Mesenchymal stem cell (in vitro differentiated cells and primary cell): ENCODE measurements around the gene PLP1.

ENCODE experiments used
- DNase-seq: peaks from one replicate; pipeline ENCODE4 v3.0.0-alpha.2; 2013
- H2AFZ ChIP-seq: one replicate; pipeline ENCODE4 v1.6.1; 2013; ENCODE audit warnings: low read depth, mild to moderate bottlenecking, control low read depth, inconsistent platforms, low read length, moderate library complexity
- H2AK5ac ChIP-seq: 2 replicates; pipeline ENCODE4 v1.6.1; 2013; ENCODE audit warnings: low read length, moderate library complexity, mild to moderate bottlenecking, inconsistent platforms; ENCODE audit not compliant: severe bottlenecking
- H2BK120ac ChIP-seq: one replicate; pipeline ENCODE4 v1.6.1; 2013; ENCODE audit warnings: low read depth, mild to moderate bottlenecking, inconsistent platforms, low read length, moderate library complexity
- H2BK12ac ChIP-seq, 2 experiments: one replicate each; pipeline ENCODE4 v1.6.1; 2013; ENCODE audit warnings: inconsistent platforms in 2 of 2, low read length in 2 of 2, mild to moderate bottlenecking in 2 of 2, moderate library complexity in 2 of 2, control low read depth in 1 of 2
- H2BK15ac ChIP-seq: one replicate; pipeline ENCODE4 v1.6.1; 2013; ENCODE audit warnings: mild to moderate bottlenecking, low read depth, inconsistent platforms; ENCODE audit not compliant: poor library complexity, severe bottlenecking
- H2BK5ac ChIP-seq: 2 replicates; pipeline ENCODE4 v1.6.1; 2013; ENCODE audit warnings: low read depth, mild to moderate bottlenecking, low read length, control low read depth, inconsistent platforms; ENCODE audit not compliant: poor library complexity, severe bottlenecking
- H3K14ac ChIP-seq, 2 experiments: one replicate each; pipeline ENCODE4 v1.6.1; 2013; ENCODE audit warnings: inconsistent platforms in 2 of 2, low read length in 2 of 2, control low read depth in 1 of 2, mild to moderate bottlenecking in 1 of 2, moderate library complexity in 1 of 2
- H3K18ac ChIP-seq, 2 experiments: one replicate each; pipeline ENCODE4 v1.6.1; 2013; ENCODE audit warnings: inconsistent platforms in 2 of 2, low read length in 2 of 2, control low read depth in 1 of 2, low read depth in 1 of 2, mild to moderate bottlenecking in 1 of 2
- H3K23ac ChIP-seq, 2 experiments: one replicate each; pipeline ENCODE4 v1.6.1; 2013; ENCODE audit warnings: inconsistent platforms in 2 of 2, low read length in 2 of 2, mild to moderate bottlenecking in 2 of 2, moderate library complexity in 2 of 2, control low read depth in 1 of 2
- H3K27ac ChIP-seq: 2 replicates; pipeline ENCODE4 v1.5.1; 2013; ENCODE audit warnings: mild to moderate bottlenecking, moderate library complexity, low read length, control low read depth, inconsistent platforms; ENCODE audit not compliant: poor library complexity, severe bottlenecking
- H3K27me3 ChIP-seq, 2 experiments: 2 replicates each; pipeline versions ENCODE4 v1.6.1 to v1.7.0; 2013; ENCODE audit warnings: low read length in 2 of 2, mild to moderate bottlenecking in 2 of 2, moderate library complexity in 2 of 2, control low read depth in 1 of 2, inconsistent platforms in 1 of 2; ENCODE audit not compliant: control insufficient read depth in 1 of 2, insufficient read depth in 1 of 2
- H3K36me3 ChIP-seq, 2 experiments: 2 replicates each; pipeline versions ENCODE4 v1.6.1 to v1.7.0; 2013; ENCODE audit warnings: low read length in 2 of 2, control low read depth in 1 of 2, inconsistent platforms in 1 of 2, low read depth in 1 of 2, mild to moderate bottlenecking in 1 of 2; ENCODE audit not compliant: insufficient read depth in 2 of 2, control insufficient read depth in 1 of 2
- H3K4ac ChIP-seq, 2 experiments: one replicate each; pipeline ENCODE4 v1.6.1; 2013; ENCODE audit warnings: inconsistent platforms in 2 of 2, low read length in 2 of 2, mild to moderate bottlenecking in 2 of 2, moderate library complexity in 2 of 2, control low read depth in 1 of 2, low read depth in 1 of 2
- H3K4me1 ChIP-seq: 2 replicates; pipeline ENCODE4 v1.6.1; 2013; ENCODE audit warnings: low read depth, low read length, control low read depth; ENCODE audit not compliant: control insufficient read depth, insufficient read depth
- H3K4me2 ChIP-seq: 2 replicates; pipeline ENCODE4 v1.6.1; 2013; ENCODE audit warnings: low read length, mild to moderate bottlenecking, inconsistent platforms; ENCODE audit not compliant: poor library complexity, severe bottlenecking
- H3K4me3 ChIP-seq, 2 experiments: 2 replicates each; pipeline versions ENCODE4 v1.5.1 to v1.7.0; 2013; ENCODE audit warnings: low read length in 2 of 2, mild to moderate bottlenecking in 2 of 2, control low read depth in 1 of 2, low read depth in 1 of 2; ENCODE audit not compliant: insufficient read depth in 1 of 2
- H3K79me1 ChIP-seq: replicated peaks from 2 replicates; pipeline ENCODE4 v1.6.1; 2013; ENCODE audit warnings: mild to moderate bottlenecking, control low read depth, low read length, inconsistent platforms; ENCODE audit not compliant: poor library complexity, severe bottlenecking
- H3K9ac ChIP-seq: 2 replicates; pipeline ENCODE4 v1.7.0; 2013; ENCODE audit warnings: mild to moderate bottlenecking, low read length, moderate library complexity
- H3K9me3 ChIP-seq: 2 replicates; pipeline ENCODE4 v1.7.0; 2013; ENCODE audit warnings: mild to moderate bottlenecking, low read length; ENCODE audit not compliant: control insufficient read depth
- H4K8ac ChIP-seq: one replicate; pipeline ENCODE4 v1.6.1; 2013; ENCODE audit warnings: inconsistent platforms, mild to moderate bottlenecking, low read length, moderate library complexity
- H4K91ac ChIP-seq: one replicate; pipeline ENCODE4 v1.6.1; 2013; ENCODE audit warnings: mild to moderate bottlenecking, low read length, inconsistent platforms
- WGBS: methylation state at CpG from one replicate; pipeline ENCODE4 v1.1.7; 2013; ENCODE audit warnings: mixed read lengths; 5-methylcytosine and 5-hydroxymethylcytosine counted together

PLP1 gene

DNA sequence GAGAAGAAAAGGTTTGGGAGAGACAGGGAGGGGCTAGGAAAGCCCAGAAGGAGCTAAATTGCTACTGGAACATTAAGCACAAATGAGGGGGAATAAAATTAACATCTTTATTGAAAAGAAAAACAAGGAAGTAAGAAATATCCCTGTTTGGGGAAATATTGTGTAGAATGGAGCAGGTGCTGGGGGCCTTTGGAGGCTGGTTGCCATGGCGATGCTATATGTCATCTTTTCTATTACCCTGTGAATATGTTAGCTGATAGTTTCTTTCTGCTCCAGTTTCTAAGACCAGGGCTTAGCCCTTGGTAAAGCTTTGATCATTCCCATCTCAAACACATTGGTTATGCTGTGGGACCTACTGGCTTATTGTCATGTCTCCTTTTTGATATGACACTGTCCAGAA lies 37.2 kb upstream of the PLP1 start:
- H2BK15ac ChIP-seq, result no peak overlapping the region
- no peak overlapping the region for H2BK5ac ChIP-seq
- H2BK120ac ChIP-seq, result no peak overlapping the region
- no peak overlapping the region for H3K4me3 ChIP-seq
- H3K27ac ChIP-seq, result no peak overlapping the region
- H2BK12ac ChIP-seq, result no peak overlapping the region
- no CpG with 5 or more reads among the region's 1 CpG for WGBS
- DNase-seq, result no peak
- H3K23ac ChIP-seq, result no peak overlapping the region
- H3K14ac ChIP-seq, result no peak overlapping the region
- no peaks in the 10 kb centered on the region for H3K36me3 ChIP-seq
- no peak overlapping the region for H2AK5ac ChIP-seq
- H3K18ac ChIP-seq, result no peak overlapping the region
- no peak overlapping the region for H4K91ac ChIP-seq
- H3K79me1 ChIP-seq, result no peaks in the 10 kb centered on the region
- no peak overlapping the region for H4K8ac ChIP-seq
- H3K9ac ChIP-seq, result no peak overlapping the region
- no peak overlapping the region for H3K4me2 ChIP-seq
- peaks cover 0 to 42% of the 10 kb centered on the region in 2 experiments for H3K27me3 ChIP-seq
- H3K9me3 ChIP-seq, result no peaks in the 10 kb centered on the region
- no peaks in the 10 kb centered on the region for H3K4me1 ChIP-seq
- H2AFZ ChIP-seq, result no peak overlapping the region
- no peak overlapping the region for H3K4ac ChIP-seq

DNA sequence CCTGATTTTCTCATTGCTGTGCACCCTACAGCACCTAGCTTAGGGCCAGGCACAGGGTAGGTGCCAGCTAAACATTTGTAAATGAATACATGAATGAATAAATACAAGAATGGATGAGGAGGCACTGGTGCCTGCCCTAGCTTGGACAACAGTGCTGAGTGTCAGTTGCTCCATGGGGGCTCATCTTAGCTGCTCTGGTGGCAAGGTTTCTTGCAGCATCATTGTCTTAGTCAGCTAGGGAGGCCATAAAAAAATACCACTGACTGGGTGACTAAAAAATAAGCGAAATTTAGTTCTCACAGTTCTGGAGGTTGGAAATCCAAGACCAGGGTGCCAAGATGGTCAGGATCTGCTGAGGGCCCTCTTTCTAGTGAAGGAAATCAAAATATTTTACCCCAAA lies 34.8 kb upstream of the PLP1 start:
- Histone ChIP-seq H2BK120ac (no peak overlapping the region), H3K9ac (no peak overlapping the region), H2BK15ac (no peak overlapping the region), H3K18ac (no peak overlapping the region), H3K9me3 (no peaks in the 10 kb centered on the region), H3K4me2 (no peak overlapping the region), H3K4me3 (no peak overlapping the region), H3K36me3 (no peaks in the 10 kb centered on the region), H3K23ac (no peak overlapping the region), H4K8ac (no peak overlapping the region), H2AK5ac (no peak overlapping the region), H4K91ac (no peak overlapping the region), H3K4me1 (no peaks in the 10 kb centered on the region), H2BK5ac (no peak overlapping the region), H3K79me1 (no peaks in the 10 kb centered on the region), H3K27ac (no peak overlapping the region), H2AFZ (no peak overlapping the region), H3K4ac (no peak overlapping the region), H3K27me3 (peaks cover 0 to 32% of the 10 kb centered on the region in 2 experiments), H2BK12ac (no peak overlapping the region), H3K14ac (no peak overlapping the region)
- no peak for DNase-seq
- WGBS, result no CpG with 5 or more reads among the region's 1 CpG

DNA sequence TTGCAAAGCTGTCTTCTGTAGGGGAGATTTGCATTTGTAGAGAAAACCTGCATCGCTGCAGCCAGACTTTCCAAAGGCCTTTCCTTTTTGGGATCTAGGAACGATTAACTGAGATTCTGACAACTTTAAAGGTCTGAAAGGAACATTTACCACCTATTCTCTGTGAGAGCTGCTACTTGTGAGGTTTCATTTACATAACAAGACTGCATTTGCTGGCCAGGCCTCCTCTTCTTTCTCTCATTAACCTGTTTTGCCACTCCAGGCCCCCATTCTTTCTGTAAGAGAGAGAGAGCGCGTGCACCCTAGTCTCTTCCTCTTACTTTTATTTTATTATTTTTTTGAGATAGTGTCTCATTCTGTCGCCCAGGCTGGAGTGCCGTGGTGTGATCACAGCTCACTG lies 34.3 kb upstream of the PLP1 start:
- peaks cover 0 to 34% of the 10 kb centered on the region in 2 experiments for H3K27me3 ChIP-seq
- no peak overlapping the region for H3K4me3 ChIP-seq
- no peak overlapping the region for H2AK5ac ChIP-seq
- H2BK5ac ChIP-seq, result no peak overlapping the region
- no peak overlapping the region for H2BK120ac ChIP-seq
- no peak overlapping the region for H3K23ac ChIP-seq
- H3K18ac ChIP-seq, result no peak overlapping the region
- H2BK15ac ChIP-seq, result no peak overlapping the region
- no peak overlapping the region for H3K4me2 ChIP-seq
- no peak overlapping the region for H4K91ac ChIP-seq
- 67% methylated on average over 2 of the region's 6 CpGs for WGBS
- no peak overlapping the region for H3K4ac ChIP-seq
- no peaks in the 10 kb centered on the region for H3K79me1 ChIP-seq
- no peak overlapping the region for H4K8ac ChIP-seq
- H3K27ac ChIP-seq, result no peak overlapping the region
- no peaks in the 10 kb centered on the region for H3K4me1 ChIP-seq
- H2BK12ac ChIP-seq, result no peak overlapping the region
- no peak overlapping the region for H3K14ac ChIP-seq
- H3K9ac ChIP-seq, result no peak overlapping the region
- no peak overlapping the region for H2AFZ ChIP-seq
- no peaks in the 10 kb centered on the region for H3K9me3 ChIP-seq
- no peak for DNase-seq
- H3K36me3 ChIP-seq, result no peaks in the 10 kb centered on the region

DNA sequence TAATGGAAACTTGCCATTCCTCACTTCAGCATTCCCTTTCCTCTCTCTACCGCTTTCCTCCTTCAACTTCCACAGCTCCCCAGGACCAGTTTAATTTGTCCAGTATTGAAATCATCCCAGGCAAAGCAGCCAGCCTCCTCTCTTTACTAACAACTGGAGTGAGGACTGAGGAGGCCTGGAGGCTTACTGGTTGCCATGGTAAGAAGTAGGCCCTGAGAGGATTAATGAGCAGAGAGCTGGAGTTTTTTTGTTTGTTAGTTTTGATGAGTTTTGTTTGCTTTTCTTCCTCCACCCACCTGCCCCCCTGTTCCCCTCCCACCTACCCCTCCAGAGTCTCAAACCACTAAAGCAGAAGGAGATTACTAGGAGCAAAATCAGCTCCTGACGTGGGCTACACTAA lies 29.5 kb upstream of the PLP1 start:
- Histone ChIP-seq H3K4ac (no peak overlapping the region), H2BK5ac (no peak overlapping the region), H2BK12ac (no peak overlapping the region), H3K27me3 (peaks cover 0 to 48% of the 10 kb centered on the region in 2 experiments), H2AFZ (no peak overlapping the region), H3K9ac (no peak overlapping the region), H2BK120ac (no peak overlapping the region), H3K36me3 (no peaks in the 10 kb centered on the region), H3K79me1 (no peaks in the 10 kb centered on the region), H3K27ac (no peak overlapping the region), H2BK15ac (no peak overlapping the region), H4K91ac (no peak overlapping the region), H2AK5ac (no peak overlapping the region), H3K9me3 (no peaks in the 10 kb centered on the region), H3K4me2 (no peak overlapping the region), H3K4me3 (no peak overlapping the region), H4K8ac (no peak overlapping the region), H3K14ac (no peak overlapping the region), H3K4me1 (no peaks in the 10 kb centered on the region), H3K18ac (no peak overlapping the region), H3K23ac (no peak overlapping the region)
- DNase-seq, result no peak
- WGBS, result 36% methylated on average over 1 of the region's 2 CpGs
